H1 (cell line): ENCODE results near the gene PACS1. TPM values are rescaled to one million over a fixed set of nuclear protein-coding genes. Genes with fewer than 3 reads are reported as not detected.

Experiments used
- CREB1 ChIP-seq: IDR thresholded peaks from 2 replicates; pipeline ENCODE4 v1.6.1; 2012; ENCODE audit warnings: inconsistent platforms
- CTCF ChIP-seq, 3 experiments: IDR thresholded peaks; 1 replicate in 2 of 3; 2 replicates in 1 of 3; pipeline versions ENCODE4 v1.5.1 to v1.6.1; 2011; ENCODE audit warnings: low read length in 3 of 3, mild to moderate bottlenecking in 3 of 3, inconsistent platforms in 2 of 3, low read depth in 1 of 3, moderate library complexity in 1 of 3; ENCODE audit not compliant: insufficient read depth in 1 of 3; ENCODE audit errors: control extremely low read depth in 1 of 3
- EP300 ChIP-seq, 2 experiments: IDR thresholded peaks; 1 replicate in 1 of 2; 2 replicates in 1 of 2; pipeline ENCODE4 v1.6.1; 2011 to 2012; ENCODE audit warnings: low read depth in 2 of 2, low read length in 2 of 2, mild to moderate bottlenecking in 2 of 2, borderline replicate concordance in 1 of 2, inconsistent platforms in 1 of 2, moderate library complexity in 1 of 2
- HDAC2 ChIP-seq, 2 experiments: fragments of 300-600 bp in 1 of 2; sonication (generic) in 1 of 2; IDR thresholded peaks; 2 replicates each; pipeline ENCODE4 v1.6.1; 2011 to 2012; ENCODE audit warnings: low read depth in 2 of 2, low read length in 2 of 2, mild to moderate bottlenecking in 2 of 2, moderate library complexity in 2 of 2, borderline replicate concordance in 1 of 2, inconsistent platforms in 1 of 2
- KDM4A ChIP-seq: IDR thresholded peaks from one replicate; pipeline ENCODE4 v1.7.1; 2012; ENCODE audit warnings: low read depth, mild to moderate bottlenecking, moderate library complexity, low read length, inconsistent platforms; ENCODE audit not compliant: severe bottlenecking
- RAD21 ChIP-seq, 2 experiments: IDR thresholded peaks in 1 of 2; conservative IDR thresholded peaks in 1 of 2; 2 replicates each; pipeline ENCODE4 v1.6.1; 2011; ENCODE audit warnings: low read depth in 2 of 2, low read length in 2 of 2, improper control_type of control experiment in 1 of 2, inconsistent platforms in 1 of 2, mild to moderate bottlenecking in 1 of 2, moderate library complexity in 1 of 2
- SAP30 ChIP-seq: fragments of 300-600 bp; sonication (generic); IDR thresholded peaks from 2 replicates; pipeline ENCODE4 v1.7.1; 2012; ENCODE audit warnings: low read length, moderate library complexity, mild to moderate bottlenecking, inconsistent platforms; ENCODE audit not compliant: insufficient read depth, insufficient replicate concordance
- polyA plus RNA-seq, 7 experiments: library from polyadenylated mRNA; depleted of rRNA in 3 of 7; stranded (reverse) in 5 of 7; unstranded in 2 of 7; fragments of >200 nt in 5 of 7; fragments of 200-250 nt in 2 of 7; gene quantifications; 1 replicate in 5 of 7; 2 replicates in 1 of 7; 4 replicates in 1 of 7; pipeline versions ENCODE4 v1.2.1 to v1.2.3, GENCODE V29; 2011 to 2013; ENCODE audit warnings: missing spikeins in 2 of 7, mixed read lengths in 2 of 7
- total RNA-seq: library from RNA; stranded (reverse); fragmentation: NEBNext Ultra II Directional; extraction: Animal tissue kit (Norgen Biotek cat#: 25700); gene quantifications from 2 replicates; pipeline ENCODE4 v1.2.1, GENCODE V29; 2021

Gene PACS1
- total and polyA plus RNA-seq, 2 of the 8 experiments (the other 6 are each of a cell fraction or from before 2014, with no cell fraction given), result 11.5 to 36.0 TPM

- TF ChIP-seq CTCF (IDR thresholded peaks at IDR 0.05; ENCODE audit: control extremely low read depth in 1 of 3, insufficient read depth in 1 of 3, low read depth in 1 of 3, low read length in 3 of 3) (peak in 2 of 3 experiments; percentile 40 to 44; a peak in 3 of 4 replicates), SAP30 (peak; percentile 37), KDM4A (no peak), CREB1 (0 out of 2 replicates have a peak, but pooled peaks have one; percentile 17), HDAC2 (IDR thresholded peaks at IDR 0.05; ENCODE audit: borderline replicate concordance in 1 of 2, low read depth in 2 of 2, low read length in 2 of 2) (0 out of 4 replicates have a peak, but pooled peaks of 1 of the 2 experiments have one; percentile 60), EP300 (IDR thresholded peaks at IDR 0.05; ENCODE audit: borderline replicate concordance in 1 of 2, low read depth in 2 of 2, low read length in 2 of 2) (no peak), RAD21 (IDR thresholded peaks at IDR 0.05 in 1 of 2, conservative IDR thresholded peaks at IDR 0.05 in 1 of 2; ENCODE audit: low read depth in 2 of 2, low read length in 2 of 2) (peak in 1 of 2 experiments; percentile 22; a peak in 1 of 4 replicates)
These were observed 199.2 kb downstream of the PACS1 start (continued) for GRCh38 chr11:66268952-66269905.
